HepG2 (cell line): Measurements from ENCODE around the gene HABP2.

ENCODE experiments used
- ARNT ChIP-seq: fragments of 450-650 bp; IDR thresholded peaks from 2 replicates; pipeline ENCODE4 v1.6.1; 2017
- CHD4 ChIP-seq: fragments of 200-600 bp; sonication (generic); IDR thresholded peaks from 2 replicates; pipeline ENCODE4 v1.7.0; 2017; ENCODE audit warnings: mild to moderate bottlenecking, low read length, borderline replicate concordance
- HDAC1 ChIP-seq: sonication (generic); formaldehyde crosslinking; IDR thresholded peaks from 2 replicates; pipeline ENCODE4 v1.5.1; 2020; ENCODE audit warnings: mild to moderate bottlenecking, missing genetic modification reagents
- HNF4A ChIP-seq: sonication (generic); formaldehyde crosslinking; IDR thresholded peaks from 2 replicates; pipeline ENCODE4 v1.4.0; 2020; ENCODE audit warnings: missing genetic modification reagents
- NR2F6 ChIP-seq, 2 experiments: IDR thresholded peaks; 2 replicates each; pipeline ENCODE4 v1.6.1; 2016; ENCODE audit warnings: antibody characterized with exemption in 1 of 2, mild to moderate bottlenecking in 1 of 2
- POLR2AphosphoS2 ChIP-seq: IDR thresholded peaks from 2 replicates; pipeline ENCODE4 v1.6.1; 2011; ENCODE audit warnings: low read depth, low read length, improper control_type of control experiment
- RAD21 ChIP-seq: fragments of 450-650 bp; formaldehyde crosslinking; IDR thresholded peaks from 2 replicates; pipeline ENCODE4 v1.5.0; 2020; ENCODE audit warnings: mild to moderate bottlenecking
- SALL2 ChIP-seq: sonication (generic); formaldehyde crosslinking; IDR thresholded peaks from 2 replicates; pipeline ENCODE4 v1.8.1; 2023; ENCODE audit warnings: mild to moderate bottlenecking, missing genetic modification reagents, inconsistent platforms
- SCMH1 ChIP-seq: sonication (generic); formaldehyde crosslinking; IDR thresholded peaks from 2 replicates; pipeline ENCODE4 v1.9.0; 2021; ENCODE audit warnings: missing genetic modification reagents, mild to moderate bottlenecking, borderline replicate concordance
- U2AF1 ChIP-seq: fragments of 200-400 bp; formaldehyde crosslinking; optimal IDR thresholded peaks from 2 replicates; pipeline ENCODE3; 2017; ENCODE audit warnings: mild to moderate bottlenecking, low read depth, low read length
- ZNF3 ChIP-seq: IDR thresholded peaks from 2 replicates; pipeline ENCODE4 v1.7.0; 2017; ENCODE audit warnings: inconsistent platforms
- ZNF337 ChIP-seq: sonication (generic); formaldehyde crosslinking; IDR thresholded peaks from 2 replicates; pipeline ENCODE4 v1.5.1; 2020; ENCODE audit warnings: missing genetic modification reagents, low read depth, mild to moderate bottlenecking, borderline replicate concordance
- ZNF782 ChIP-seq: sonication (generic); formaldehyde crosslinking; IDR thresholded peaks from 2 replicates; pipeline ENCODE4 v1.4.0; 2020; ENCODE audit warnings: missing genetic modification reagents, mild to moderate bottlenecking, borderline replicate concordance
- TF ChIP-seq, protein P1 (sequence below): sonication (generic); formaldehyde crosslinking; IDR thresholded peaks from 2 replicates; pipeline ENCODE4 v1.5.1; 2020; ENCODE audit warnings: mild to moderate bottlenecking, missing genetic modification reagents, moderate library complexity

DNA sequence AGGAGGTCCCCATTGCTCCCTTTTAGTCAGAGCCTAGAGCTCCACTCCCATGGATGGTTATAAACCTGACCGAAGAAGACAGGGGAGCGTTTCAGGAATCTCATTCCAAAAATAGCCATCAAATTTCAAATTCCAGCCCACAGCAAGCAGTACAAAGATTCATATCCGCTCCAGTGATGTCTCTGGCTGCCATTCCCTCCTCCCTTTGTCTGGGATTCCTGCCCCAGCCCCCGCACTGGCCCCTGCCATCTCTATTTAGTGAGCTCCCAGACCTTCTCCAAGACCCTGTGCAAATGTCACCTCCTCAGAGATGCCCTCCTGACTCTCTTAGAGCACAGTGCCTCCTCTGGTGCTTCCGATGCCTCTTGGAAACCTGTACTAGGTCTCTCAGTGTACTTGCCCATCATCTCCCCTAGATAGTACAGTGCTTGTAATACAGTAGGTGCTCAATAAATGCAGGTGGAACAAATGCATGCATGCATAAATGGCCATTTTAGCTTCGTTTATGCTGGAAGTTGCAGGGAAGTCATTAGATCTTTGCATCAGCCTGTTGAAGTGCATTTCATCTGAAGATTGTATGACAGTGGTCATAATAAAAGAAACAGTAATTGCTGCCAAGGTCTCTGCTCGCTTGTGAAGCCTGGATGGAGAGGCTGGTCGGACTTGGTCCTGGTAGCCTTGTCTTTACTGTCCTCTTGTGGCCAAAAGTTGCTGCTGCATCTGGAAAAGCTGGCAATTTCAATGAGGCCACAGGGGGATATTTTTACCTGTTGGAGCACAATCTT is 32.0 kb upstream of the HABP2 start:
- TF ChIP-seq ZNF782 (CRISPR knock-in tag): no peak
- peak; percentile 56 for TF ChIP-seq RAD21 (CRISPR knock-in tag)
- TF ChIP-seq ARNT: no peak
- TF ChIP-seq ZNF3: no peak
- no peak for TF ChIP-seq POLR2AphosphoS2
- no peak for TF ChIP-seq SALL2 (CRISPR knock-in tag)
- TF ChIP-seq SCMH1 (CRISPR knock-in tag): no peak
- no peak for TF ChIP-seq ZNF337 (CRISPR knock-in tag)
- TF ChIP-seq HDAC1 (CRISPR knock-in tag): no peak
- TF ChIP-seq, protein P1, sequence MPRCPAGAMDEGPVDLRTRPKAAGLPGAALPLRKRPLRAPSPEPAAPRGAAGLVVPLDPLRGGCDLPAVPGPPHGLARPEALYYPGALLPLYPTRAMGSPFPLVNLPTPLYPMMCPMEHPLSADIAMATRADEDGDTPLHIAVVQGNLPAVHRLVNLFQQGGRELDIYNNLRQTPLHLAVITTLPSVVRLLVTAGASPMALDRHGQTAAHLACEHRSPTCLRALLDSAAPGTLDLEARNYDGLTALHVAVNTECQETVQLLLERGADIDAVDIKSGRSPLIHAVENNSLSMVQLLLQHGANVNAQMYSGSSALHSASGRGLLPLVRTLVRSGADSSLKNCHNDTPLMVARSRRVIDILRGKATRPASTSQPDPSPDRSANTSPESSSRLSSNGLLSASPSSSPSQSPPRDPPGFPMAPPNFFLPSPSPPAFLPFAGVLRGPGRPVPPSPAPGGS: no peak
- no peak for TF ChIP-seq CHD4
- no peak for TF ChIP-seq NR2F6 (IDR thresholded peaks at IDR 0.05)
- no peak for TF ChIP-seq NR2F6 (CRISPR knock-in tag; IDR thresholded peaks at IDR 0.05)
- no peak for TF ChIP-seq U2AF1
- TF ChIP-seq HNF4A: no peak
